Nucleus accumbens (tissue), 56 donors: ENCODE data around the gene OR5D16.
"Not testable (repeated sequence)": the region's sequence is repeated elsewhere in the genome, so short reads cannot be mapped to it uniquely, and the experiment has no call there.

Source experiments
- DNase-seq, 56 donors: peaks; one replicate each; lab custom pipeline; 2025; lab: John Stamatoyannopoulos, UW

OR5D16 gene

DNA sequence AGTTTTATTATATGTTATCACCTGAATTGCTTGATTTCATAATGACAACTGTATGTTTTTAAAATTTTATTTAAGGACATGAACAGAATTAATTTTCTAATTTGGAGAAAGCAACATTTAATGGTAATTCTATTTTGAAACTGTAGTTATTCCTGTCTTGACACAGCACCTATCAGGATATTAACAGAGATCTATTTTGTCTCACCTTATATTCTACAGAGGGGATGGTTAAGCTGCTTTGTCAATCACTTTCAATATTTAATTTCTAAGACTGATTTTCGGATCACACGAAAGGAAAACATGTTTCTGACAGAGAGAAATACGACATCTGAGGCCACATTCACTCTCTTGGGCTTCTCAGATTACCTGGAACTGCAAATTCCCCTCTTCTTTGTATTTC lies at the start of gene OR5D16:
OR5D16 (plus strand) TSS at position 301 of the 400 bp plus-strand sequence; CDS start at position 301, 0 bp downstream.
- no peak for DNase-seq

DNA sequence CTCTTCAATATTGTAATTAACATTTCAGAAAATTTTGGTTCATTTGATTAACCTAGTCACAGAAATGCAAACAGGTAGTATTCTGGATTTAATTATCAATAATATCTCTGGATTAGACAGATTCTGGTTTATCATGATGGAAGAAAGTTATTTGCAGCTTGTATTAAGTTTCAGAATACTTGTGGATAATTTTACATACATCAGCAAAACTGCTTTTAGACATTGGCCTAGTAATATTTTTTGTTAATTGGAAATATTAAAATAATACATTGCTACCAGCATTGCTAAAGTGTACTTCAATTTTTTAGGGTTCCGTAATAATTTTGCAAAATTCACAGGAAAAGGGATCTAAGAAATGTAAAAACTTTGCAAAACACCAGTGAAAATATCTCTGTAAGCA lies 46.9 kb upstream of the OR5D16 start:
- DNase-seq: no peak

DNA sequence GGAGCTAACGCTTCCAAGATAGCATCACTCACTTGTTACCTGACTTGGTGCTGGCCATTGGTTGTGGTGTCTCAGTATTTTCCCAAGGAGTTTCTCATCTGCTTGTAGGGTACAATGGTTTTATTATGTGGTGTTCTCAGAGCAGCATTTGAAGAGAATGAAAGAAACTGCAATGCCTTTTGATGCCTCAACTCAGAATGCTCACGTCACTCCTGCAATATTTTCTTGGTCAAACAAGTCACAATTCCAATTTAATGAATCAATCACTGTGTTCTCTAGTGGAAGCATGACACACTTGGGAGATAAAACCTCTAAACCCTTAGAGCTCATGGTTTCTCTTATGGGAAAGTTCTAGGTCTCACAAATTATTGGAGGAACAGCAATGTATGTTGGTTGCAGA lies 45.2 kb upstream of the OR5D16 start:
- no peak for DNase-seq

DNA sequence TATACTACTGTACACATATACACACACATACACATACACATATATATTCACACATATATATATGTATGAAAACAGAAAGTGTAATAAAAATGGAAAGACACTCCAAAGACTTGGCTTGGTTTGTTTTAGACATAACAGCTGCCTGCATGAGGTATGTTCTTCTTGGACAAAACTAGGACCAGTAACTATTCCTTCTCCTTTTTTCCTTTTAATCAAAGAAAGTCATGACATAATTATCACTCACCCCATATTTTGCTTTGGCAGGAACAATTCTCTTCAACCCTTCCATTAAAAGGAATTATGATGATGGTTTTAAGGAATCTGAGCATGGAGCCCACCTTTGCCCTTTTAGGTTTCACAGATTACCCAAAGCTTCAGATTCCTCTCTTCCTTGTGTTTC lies 43.3 kb upstream of the OR5D16 start, which contains the start of gene OR5D14:
OR5D14 (plus strand) TSS at position 301 of the 400 bp plus-strand sequence; CDS start at position 301, 0 bp downstream.
- DNase-seq: no peak

DNA sequence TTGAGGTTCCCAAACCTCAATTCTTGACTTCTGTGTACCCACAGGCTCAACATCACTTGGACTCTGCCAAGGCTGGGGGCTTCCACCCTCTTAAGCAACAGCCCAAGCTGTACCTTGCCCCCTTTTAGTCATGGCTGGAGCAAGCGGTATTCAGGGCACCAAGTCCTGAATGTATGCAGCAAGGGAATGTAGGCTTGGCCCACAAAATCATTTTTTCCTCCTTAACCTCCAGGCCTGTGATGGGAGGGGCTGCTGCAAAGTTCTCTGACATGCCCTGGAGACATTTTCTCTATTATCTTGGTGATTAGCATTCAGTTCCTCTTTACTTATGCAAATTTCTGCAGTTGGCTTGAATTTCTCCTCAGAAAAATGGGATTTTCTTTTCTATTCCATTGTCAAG lies 32.3 kb upstream of the OR5D16 start:
- DNase-seq: no peak

DNA sequence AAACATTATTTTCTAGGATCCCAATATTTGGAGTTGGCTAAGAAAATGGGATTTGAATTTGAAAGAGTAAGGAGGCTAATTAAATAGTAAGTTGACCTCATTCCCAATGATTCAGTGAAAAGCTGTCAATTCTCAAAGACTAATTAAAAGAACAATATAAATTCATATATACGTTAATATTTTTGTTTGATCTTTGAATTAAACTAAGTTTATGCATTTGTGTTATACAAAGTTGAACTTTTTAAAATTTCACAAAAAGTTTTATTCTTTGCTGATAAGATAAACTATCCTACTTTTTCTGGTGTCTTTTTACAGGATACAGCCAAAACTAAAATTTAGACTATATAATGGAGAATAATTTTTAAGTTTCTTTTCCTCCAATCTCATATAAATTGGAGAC lies 27.5 kb upstream of the OR5D16 start, which contains the start of gene OR5L1:
OR5L1 (plus strand) TSS at position 301 of the 400 bp plus-strand sequence. CDS start 100 bp downstream, outside the sequence.
- no peak for DNase-seq

DNA sequence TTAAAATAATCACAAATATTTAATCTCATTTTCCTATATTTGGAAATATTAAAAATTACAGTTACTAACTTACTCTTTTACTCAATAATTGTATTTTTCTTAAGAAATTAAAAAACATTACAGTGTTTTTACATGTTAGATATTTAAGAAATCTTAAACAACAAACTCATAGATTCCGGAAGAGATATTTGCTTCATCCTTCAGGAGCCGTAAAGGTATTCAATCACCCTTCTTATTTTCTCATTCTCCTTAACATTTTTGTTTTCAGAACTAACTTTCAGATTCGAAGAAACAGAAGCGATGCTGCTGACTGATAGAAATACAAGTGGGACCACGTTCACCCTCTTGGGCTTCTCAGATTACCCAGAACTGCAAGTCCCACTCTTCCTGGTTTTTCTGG lies 19.2 kb upstream of the OR5D16 start, which contains the start of gene OR5D18:
OR5D18 (plus strand) TSS at position 301 of the 400 bp plus-strand sequence; CDS start at position 301, 0 bp downstream.
- no peak for DNase-seq

DNA sequence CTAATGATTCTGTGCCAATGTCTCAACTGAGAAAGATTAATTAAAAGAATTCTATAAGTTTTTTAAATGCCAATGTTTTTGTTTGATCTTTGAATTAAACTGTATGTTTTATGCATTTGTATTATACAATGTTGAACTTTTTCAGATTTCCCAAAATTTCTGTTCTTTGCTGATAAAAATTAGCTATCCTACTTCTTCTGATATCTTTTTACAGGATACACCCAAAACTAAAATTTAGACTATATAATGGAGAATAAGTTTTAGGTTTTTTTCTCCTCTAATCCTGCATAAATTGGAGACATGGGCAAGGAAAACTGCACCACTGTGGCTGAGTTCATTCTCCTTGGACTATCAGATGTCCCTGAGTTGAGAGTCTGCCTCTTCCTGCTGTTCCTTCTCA lies 11.6 kb upstream of the OR5D16 start, which contains the start of gene OR5L2:
OR5L2 (plus strand) TSS at position 301 of the 400 bp plus-strand sequence; CDS start at position 301, 0 bp downstream.
- DNase-seq: no peak

DNA sequence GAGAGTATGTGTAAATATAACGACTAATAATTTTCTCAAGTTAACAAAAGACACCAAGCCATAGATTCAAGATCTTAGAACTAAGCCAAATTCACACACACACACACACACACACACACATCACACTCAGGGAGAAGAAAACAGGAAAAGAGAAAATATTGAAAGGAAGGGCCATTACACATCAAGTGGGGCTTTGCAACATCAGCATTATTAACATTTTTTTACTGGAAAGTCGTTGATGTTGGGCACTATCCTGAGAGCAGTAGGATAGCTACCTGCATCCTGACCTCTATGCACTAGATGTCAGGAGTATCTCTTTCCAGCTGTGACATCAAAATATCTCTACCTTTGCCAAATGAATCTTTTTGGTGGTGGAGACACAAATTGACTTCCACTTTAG lies 8.9 kb downstream of the OR5D16 start:
- DNase-seq: no peak

DNA sequence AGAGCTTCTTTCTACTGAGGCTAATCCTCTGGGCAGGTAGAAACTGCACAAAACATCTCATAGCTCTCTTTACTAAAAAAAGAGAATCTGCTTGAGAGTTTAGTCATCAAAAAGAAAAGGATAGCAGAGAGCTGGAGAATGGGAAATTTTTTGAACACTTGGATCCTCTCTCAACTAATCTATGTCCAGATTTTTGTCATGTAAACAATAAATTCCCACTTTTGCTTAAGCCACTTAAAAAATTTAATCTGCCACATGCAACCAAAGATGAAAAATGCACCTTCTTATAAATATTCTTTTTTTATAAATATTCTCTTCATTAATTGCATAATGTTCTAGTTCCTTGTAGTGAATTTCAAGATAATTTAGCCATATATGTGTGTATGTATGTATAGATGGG lies 10.5 kb downstream of the OR5D16 start:
- no peak for DNase-seq

DNA sequence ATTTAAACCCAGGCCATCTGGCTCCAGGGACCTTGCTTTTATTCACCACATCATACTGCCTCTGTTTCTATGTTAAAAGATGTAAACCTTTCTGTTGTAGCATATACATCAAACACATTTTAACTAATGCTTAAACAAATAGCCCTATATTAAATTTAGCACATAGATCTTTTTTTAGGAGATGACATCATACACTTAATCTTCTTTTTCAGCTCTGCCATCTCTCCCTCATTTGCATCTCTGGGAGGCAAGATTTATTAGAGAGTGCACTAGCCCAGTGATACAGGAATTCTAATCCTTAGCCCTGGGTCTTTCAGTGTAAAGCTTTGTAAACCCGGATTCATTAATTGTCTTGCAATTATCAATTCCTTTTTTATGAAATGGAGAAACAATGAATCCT lies 13.6 kb downstream of the OR5D16 start:
- no peak for DNase-seq

DNA sequence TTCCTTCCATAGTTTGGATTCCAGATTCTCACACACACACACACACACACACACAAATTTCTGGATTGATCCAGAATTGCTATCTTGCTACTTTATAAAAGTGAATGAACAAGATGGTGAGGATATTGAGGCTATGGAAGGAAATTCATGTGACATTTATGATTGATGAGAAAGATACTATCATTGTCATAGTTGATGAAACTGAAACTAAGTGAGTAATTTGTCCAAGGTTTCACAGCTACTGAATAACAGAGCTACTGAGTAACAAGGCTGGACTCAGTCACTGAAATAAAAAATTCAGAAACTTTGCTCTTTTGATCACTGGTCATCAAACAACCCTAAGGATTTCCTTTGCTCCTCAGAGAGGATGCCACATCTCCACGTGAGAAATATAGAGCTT lies 16.2 kb downstream of the OR5D16 start:
- no peak for DNase-seq

DNA sequence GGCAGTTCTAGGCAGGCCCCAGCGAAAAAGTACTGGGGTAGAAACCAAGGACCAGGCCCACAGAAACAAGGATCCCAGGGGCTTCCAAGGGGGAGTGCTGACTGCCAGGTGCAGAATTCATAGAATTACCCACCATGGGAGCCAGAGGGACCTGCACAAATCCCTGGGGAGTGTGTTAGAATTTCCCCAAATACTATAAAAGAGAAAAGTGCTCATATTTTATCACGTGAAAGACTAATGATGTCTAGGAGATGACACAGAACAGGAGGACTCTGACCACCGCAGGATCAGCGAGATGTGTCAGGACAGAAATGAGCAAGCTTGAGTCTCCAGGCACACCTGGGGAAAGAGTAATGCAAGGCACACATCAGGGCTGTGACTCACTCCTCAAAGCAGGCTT lies 28.8 kb downstream of the OR5D16 start:
- DNase-seq: not testable (repeated sequence)

DNA sequence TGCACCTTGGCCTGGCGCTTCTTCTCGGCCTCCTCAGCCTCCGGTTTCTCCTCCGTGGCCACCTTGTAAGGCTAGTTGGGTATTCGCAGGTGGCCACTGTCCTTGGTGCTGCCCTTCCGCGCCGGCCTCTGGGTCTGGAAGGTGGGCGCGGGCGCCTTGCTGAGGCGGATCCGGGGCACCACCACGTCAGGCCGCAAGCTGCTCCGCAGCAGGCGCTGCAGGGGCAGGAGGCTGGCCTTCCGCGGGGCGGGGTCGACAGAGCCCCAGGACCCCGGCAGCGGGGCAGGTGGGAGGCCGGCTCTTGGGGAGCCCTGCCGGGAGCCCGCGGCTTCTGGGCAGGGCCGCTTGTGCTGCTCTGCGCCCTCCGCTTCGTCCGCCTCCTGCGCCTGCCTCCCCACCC lies 34.2 kb downstream of the OR5D16 start:
- not testable (repeated sequence) for DNase-seq

DNA sequence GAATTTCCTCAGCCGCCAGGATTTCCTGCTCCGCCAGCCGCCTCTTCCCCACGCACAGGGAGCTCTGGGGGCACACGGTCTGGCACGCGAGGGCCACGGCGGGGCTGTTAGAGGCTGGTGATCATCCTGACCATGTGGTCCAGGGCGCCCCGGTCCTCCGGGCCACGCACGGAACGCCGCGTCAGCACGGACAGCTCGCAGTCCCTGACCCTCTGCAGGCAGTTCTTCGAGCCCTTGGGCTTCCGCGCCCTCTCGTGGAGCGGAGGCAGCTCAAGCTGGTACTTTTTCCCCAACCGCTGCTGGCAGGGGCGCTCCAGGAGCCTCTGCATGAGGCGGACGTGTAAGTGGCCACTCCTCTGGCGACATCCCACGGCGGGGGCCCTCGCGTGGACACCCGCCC lies 34.6 kb downstream of the OR5D16 start:
- DNase-seq: not testable (repeated sequence)

DNA sequence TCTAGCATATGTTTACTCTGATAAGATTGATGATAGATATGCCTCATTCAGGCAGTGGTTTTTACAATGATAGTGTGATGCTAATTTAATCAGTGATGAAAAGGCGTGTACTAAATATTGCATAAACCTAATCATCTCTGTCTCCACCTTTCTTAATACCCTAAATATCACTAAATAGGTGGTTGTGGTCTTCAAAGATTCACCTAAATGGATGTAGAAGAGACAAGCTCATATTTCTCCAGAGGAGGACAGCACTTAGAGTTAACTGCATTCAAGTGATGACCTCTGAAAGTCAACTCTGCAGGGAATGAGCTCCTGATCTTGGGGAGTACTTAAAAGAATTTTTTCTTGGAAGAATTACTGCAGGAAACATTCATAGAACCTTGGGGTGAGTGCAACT lies 44.4 kb downstream of the OR5D16 start, which contains the start of gene TRIM51:
TRIM51 (plus strand) TSS at position 301 of the 400 bp plus-strand sequence. CDS start 2,132 bp downstream, outside the sequence.
- not testable (repeated sequence) for DNase-seq

DNA sequence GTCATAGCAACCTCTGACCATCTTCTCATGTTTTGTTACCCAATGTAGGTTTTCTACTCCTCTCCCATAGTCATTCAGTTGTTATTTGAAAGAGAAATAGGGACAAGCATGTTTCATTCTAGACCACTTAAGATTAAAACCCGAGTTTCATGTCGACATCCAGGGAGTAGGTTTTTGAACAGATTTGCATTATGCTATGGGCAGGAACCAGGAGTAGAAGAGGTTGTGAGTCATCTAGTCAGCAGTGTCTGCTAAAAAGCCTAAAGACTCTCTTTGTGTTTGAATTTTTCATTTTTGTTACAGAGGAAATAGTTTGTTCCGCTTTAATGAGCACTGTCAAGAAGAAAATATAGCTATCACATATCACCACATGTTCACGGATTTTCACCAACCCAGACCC lies 46.4 kb downstream of the OR5D16 start:
- not testable (repeated sequence) for DNase-seq

DNA sequence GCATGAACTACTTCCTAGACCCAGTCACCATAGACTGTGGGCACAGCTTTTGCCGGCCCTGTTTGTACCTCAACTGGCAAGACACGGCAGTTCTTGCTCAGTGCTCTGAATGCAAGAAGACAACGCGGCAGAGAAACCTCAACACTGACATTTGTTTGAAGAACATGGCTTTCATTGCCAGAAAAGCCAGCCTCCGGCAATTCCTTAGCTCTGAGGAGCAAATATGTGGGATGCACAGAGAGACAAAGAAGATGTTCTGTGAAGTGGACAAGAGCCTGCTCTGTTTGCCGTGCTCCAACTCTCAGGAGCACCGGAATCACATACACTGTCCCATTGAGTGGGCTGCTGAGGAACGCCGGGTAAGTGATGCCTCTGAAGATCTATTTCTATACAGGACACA lies 46.9 kb downstream of the OR5D16 start:
- DNase-seq: not testable (repeated sequence)
